Measurements from ENCODE around the gene KISS1R.

GRCh38 chr19:934197-934840 is 17.2 kb downstream of the KISS1R start:
- TF ChIP-seq CTCF (IDR thresholded peaks at IDR 0.05) (no peak), ESRRA (IDR thresholded peaks at IDR 0.05; ENCODE audit: borderline replicate concordance, low read length) (no peak), MAFK (IDR thresholded peaks at IDR 0.05; ENCODE audit: partially characterized antibody) (no peak), CEBPB (IDR thresholded peaks at IDR 0.05) (no peak), RAD21 (conservative IDR thresholded peaks at IDR 0.05 in 1 of 2, IDR thresholded peaks at IDR 0.05 in 1 of 2) (no peak), SMC3 (IDR thresholded peaks at IDR 0.05) (no peak), POLR2A (IDR thresholded peaks at IDR 0.05; ENCODE audit: low read length) (no peak), KDM5A (IDR thresholded peaks at IDR 0.05) (no peak), MYC (IDR thresholded peaks at IDR 0.05; ENCODE audit: borderline replicate concordance, low read length) (no peak)
